Adrenal gland (tissue), 5 donors: Measurements from ENCODE around the gene SEMA6A.

Experiments used
- CTCF ChIP-seq, 6 experiments: fragments of 450-650 bp in 4 of 6; fragments of 200-600 bp in 2 of 6; sonication (generic) in 1 of 6; IDR thresholded peaks; 1 replicate in 5 of 6; 2 replicates in 1 of 6; pipeline versions ENCODE4 v1.5.1 to v1.8.0; 2016 to 2021; ENCODE audit warnings: antibody characterized with exemption in 6 of 6, mild to moderate bottlenecking in 2 of 6, moderate library complexity in 1 of 6
- POLR2A ChIP-seq, 2 donors: fragments of 450-650 bp; IDR thresholded peaks; one replicate each; pipeline ENCODE4 v1.6.1; 2017; ENCODE audit warnings: antibody characterized with exemption in 2 of 2, mild to moderate bottlenecking in 2 of 2, moderate library complexity in 1 of 2
- donor health status: DM: no; HTN: no; CAD: no.

GRCh38 chr5:116530276-116530675 is 44.3 kb downstream of the SEMA6A start:
- TF ChIP-seq POLR2A (IDR thresholded peaks at IDR 0.05) (no peak), CTCF (IDR thresholded peaks at IDR 0.05) (no peak)
